ENCODE data around the gene JAML. TPM values are rescaled to one million over a fixed set of nuclear protein-coding genes. Genes with fewer than 3 reads are reported as not detected.

The JAML gene
- total and polyA plus RNA-seq, 9 of the 15 experiments (the other 6 are each of a cell fraction or from before 2014, with no cell fraction given) = 0.05 to 0.32 (median 0.22) TPM; not detected in 4

GRCh38 chr11:118154641-118155040, 70.2 kb downstream of the JAML start (continued):
- no peak for TF ChIP-seq CAMTA2 (CRISPR knock-in tag; conservative IDR thresholded peaks at IDR 0.05)

GRCh38 chr11:118153976-118154375, 70.8 kb downstream of the JAML start:
- Histone ChIP-seq H3K36me3 (ENCODE audit: control insufficient read depth, insufficient read depth, low read length) (no peaks in the 10 kb centered on the region), H3K27ac (ENCODE audit: extremely low read depth, low read depth, low read length) (no peak overlapping the region), H3K4me3 (no peak overlapping the region), H3K9ac (ENCODE audit: insufficient read depth in 1 of 2, low read depth in 2 of 2, low read length in 2 of 2) (no peak overlapping the region), H2AFZ (ENCODE audit: low read depth, low read length) (no peak overlapping the region), H3K9me3 (replicated peaks; ENCODE audit: control insufficient read depth, insufficient read depth, low read depth, low read length) (no peaks in the 10 kb centered on the region), H3K4me1 (replicated peaks in 1 of 2; ENCODE audit: control insufficient read depth in 2 of 2, insufficient read depth in 2 of 2, low read length in 2 of 2) (peaks cover 0 to 16% of the 10 kb centered on the region in 2 experiments; a peak in 2 of 5 replicates), H3K4me2 (ENCODE audit: insufficient read depth, low read length) (no peak overlapping the region), H4K20me1 (replicated peaks; ENCODE audit: control insufficient read depth, insufficient read depth, low read length) (0 out of 2 replicates have a peak, but pooled peaks cover 4% of the 10 kb centered on the region), H3K9me1 (ENCODE audit: control insufficient read depth, insufficient read depth, low read length) (no peaks in the 10 kb centered on the region), H3K27me3 (ENCODE audit: control insufficient read depth in 2 of 2, insufficient read depth in 2 of 2, low read length in 2 of 2) (peaks cover 55 to 98% of the 10 kb centered on the region in 2 experiments; a peak in 4 of 5 replicates), H3K79me2 (ENCODE audit: control insufficient read depth, insufficient read depth, low read length) (no peaks in the 10 kb centered on the region)
- TF ChIP-seq ETS1 (conservative IDR thresholded peaks at IDR 0.05; ENCODE audit: control insufficient read depth, low read depth, low read length) (no peak), HMG20A (CRISPR knock-in tag; conservative IDR thresholded peaks at IDR 0.05) (no peak), ZNF785 (CRISPR knock-in tag; IDR thresholded peaks at IDR 0.05) (no peak), KHSRP (IDR thresholded peaks at IDR 0.05) (no peak), SLC30A9 (CRISPR knock-in tag; IDR thresholded peaks at IDR 0.05) (no peak), MAFF (IDR thresholded peaks at IDR 0.05; ENCODE audit: low read length) (no peak), PTTG1 (tag; IDR thresholded peaks at IDR 0.05; ENCODE audit: low read depth) (no peak), FOS (IDR thresholded peaks at IDR 0.05; ENCODE audit: extremely low read depth, insufficient read length) (no peak), ZNF511 (CRISPR knock-in tag; IDR thresholded peaks at IDR 0.05) (no peak), DDX20 (tag; IDR thresholded peaks at IDR 0.05; ENCODE audit: low read depth) (no peak), POLR2AphosphoS2 (IDR thresholded peaks at IDR 0.05; ENCODE audit: low read length) (no peak), RAD21 (CRISPR knock-in tag; conservative IDR thresholded peaks at IDR 0.05 in 1 of 2, IDR thresholded peaks at IDR 0.05 in 1 of 2) (no peak), HNRNPLL (IDR thresholded peaks at IDR 0.05; ENCODE audit: low read depth, low read length, poor library complexity, severe bottlenecking) (no peak), SAFB (IDR thresholded peaks at IDR 0.05; ENCODE audit: borderline replicate concordance, low read depth, low read length) (no peak), TFE3 (CRISPR knock-in tag; IDR thresholded peaks at IDR 0.05) (no peak)
- BruUV-seq (replicated peaks) = no TSS peak
- no peak for DNase-seq (ENCODE audit: extremely low read depth in 1 of 4, low spot score in 3 of 4)
- in situ Hi-C loops (cut with MboI) = no loop called here
- ATAC-seq = no peak
- intact Hi-C loops (cut with micrococcal nuclease) = no loop called here
- FAIRE-seq = no peak
- WGBS (ENCODE audit: insufficient coverage, low coverage, missing lambda C conversion rate) = 3% methylated on average over 11 of the region's 11 CpGs
- CTCF ChIA-PET (ENCODE audit: low intra/inter-chr PET ratio) = no interaction called here
- POLR2A ChIA-PET = interaction anchor here (0.9 kb wide), 1 partner anchor 9 kb away, joined by 3 read pairs; no protein-coding TSS in a partner anchor
